ENCODE data around the gene NMNAT1. TPM values are rescaled to one million over a fixed set of nuclear protein-coding genes. Genes with fewer than 3 reads are reported as not detected.

NMNAT1 gene
- total RNA-seq, 1 donor from 2014 or later, result 11.0 TPM

GRCh38 chr1:9960706-9961562, 17.7 kb downstream of the NMNAT1 start:
- FAIRE-seq (no peak), DNase-seq (ENCODE audit: low read depth) (no peak)
- Histone ChIP-seq H2AFZ (ENCODE audit: low read depth, low read length) (no peak overlapping the region), H3K27ac (ENCODE audit: low read depth, low read length) (no peak overlapping the region), H3K36me3 (ENCODE audit: insufficient read depth, low read length) (no peaks in the 10 kb centered on the region), H3K4me2 (ENCODE audit: low read length) (no peak overlapping the region), H3K9me3 (ENCODE audit: insufficient read depth, low read depth, low read length) (no peaks in the 10 kb centered on the region), H3K9ac (ENCODE audit: low read length) (no peak overlapping the region), H4K20me1 (ENCODE audit: insufficient read depth, low read length) (no peaks in the 10 kb centered on the region), H3K4me3 (ENCODE audit: insufficient read depth, low read depth, low read length) (no peak overlapping the region), H3K27me3 (ENCODE audit: insufficient read depth, low read length) (no peaks in the 10 kb centered on the region), H3K4me1 (ENCODE audit: insufficient read depth, low read length) (no peaks in the 10 kb centered on the region), H3K79me2 (ENCODE audit: insufficient read depth, low read length) (no peaks in the 10 kb centered on the region)
- Mint-ChIP-seq H3K36me3 (ENCODE audit: low read depth, unreplicated experiment) (no peaks in the 10 kb centered on the region), H3K4me1 (ENCODE audit: low read depth, unreplicated experiment) (peaks cover 6% of the 10 kb centered on the region), H3K4me3 (ENCODE audit: unreplicated experiment) (no peak overlapping the region), H3K9me3 (ENCODE audit: unreplicated experiment) (no peaks in the 10 kb centered on the region), H3K27ac (ENCODE audit: unreplicated experiment) (no peak overlapping the region), H3K27me3 (ENCODE audit: low read depth, unreplicated experiment) (no peaks in the 10 kb centered on the region)
- TF ChIP-seq EZH2 (IDR thresholded peaks at IDR 0.05; ENCODE audit: insufficient read depth, low read length) (no peak), CTCF (IDR thresholded peaks at IDR 0.05; ENCODE audit: insufficient read depth, low read depth, low read length) (no peak)

- Histone ChIP-seq H3K27me3 (ENCODE audit: insufficient read depth, low read length) (no peaks in the 10 kb centered on the region), H3K4me2 (ENCODE audit: low read length) (no peak overlapping the region), H3K79me2 (ENCODE audit: insufficient read depth, low read length) (no peaks in the 10 kb centered on the region), H3K4me1 (ENCODE audit: insufficient read depth, low read length) (no peaks in the 10 kb centered on the region), H3K36me3 (ENCODE audit: insufficient read depth, low read length) (peaks cover 6% of the 10 kb centered on the region), H3K9me3 (ENCODE audit: insufficient read depth, low read depth, low read length) (no peaks in the 10 kb centered on the region), H3K9ac (ENCODE audit: low read length) (no peak overlapping the region), H3K4me3 (ENCODE audit: insufficient read depth, low read depth, low read length) (no peak overlapping the region), H4K20me1 (ENCODE audit: insufficient read depth, low read length) (no peaks in the 10 kb centered on the region), H2AFZ (ENCODE audit: low read depth, low read length) (no peak overlapping the region), H3K27ac (ENCODE audit: low read depth, low read length) (no peak overlapping the region)
- H3K4me3 Mint-ChIP-seq (ENCODE audit: unreplicated experiment), result no peak overlapping the region
- TF ChIP-seq CTCF (IDR thresholded peaks at IDR 0.05; ENCODE audit: insufficient read depth, low read depth, low read length) (no peak), EZH2 (IDR thresholded peaks at IDR 0.05; ENCODE audit: insufficient read depth, low read length) (no peak)
- no peak for DNase-seq (ENCODE audit: low read depth)
- FAIRE-seq, result no peak
- H3K27ac Mint-ChIP-seq (ENCODE audit: unreplicated experiment), result no peak overlapping the region
- no peaks in the 10 kb centered on the region for H3K4me1 Mint-ChIP-seq (ENCODE audit: low read depth, unreplicated experiment)
- no peaks in the 10 kb centered on the region for H3K27me3 Mint-ChIP-seq (ENCODE audit: low read depth, unreplicated experiment)
- no peaks in the 10 kb centered on the region for H3K9me3 Mint-ChIP-seq (ENCODE audit: unreplicated experiment)
- peaks cover 19% of the 10 kb centered on the region for H3K36me3 Mint-ChIP-seq (ENCODE audit: low read depth, unreplicated experiment)
These were observed 41.0 kb downstream of the NMNAT1 start for GRCh38 chr1:9984253-9984652.

GRCh38 chr1:9985001-9985400, 41.7 kb downstream of the NMNAT1 start:
- Mint-ChIP-seq H3K4me3 (ENCODE audit: unreplicated experiment) (no peak overlapping the region), H3K4me1 (ENCODE audit: low read depth, unreplicated experiment) (no peaks in the 10 kb centered on the region), H3K27me3 (ENCODE audit: low read depth, unreplicated experiment) (no peaks in the 10 kb centered on the region)

More at GRCh38 chr1:9985001-9985400, 41.7 kb downstream of the NMNAT1 start:
- H2AFZ ChIP-seq (ENCODE audit: low read depth, low read length), result no peak overlapping the region
- H4K20me1 ChIP-seq (ENCODE audit: insufficient read depth, low read length), result no peaks in the 10 kb centered on the region
- no peaks in the 10 kb centered on the region for H3K27me3 ChIP-seq (ENCODE audit: insufficient read depth, low read length)
- TF ChIP-seq CTCF (IDR thresholded peaks at IDR 0.05; ENCODE audit: insufficient read depth, low read depth, low read length), result no peak
- TF ChIP-seq EZH2 (IDR thresholded peaks at IDR 0.05; ENCODE audit: insufficient read depth, low read length), result no peak
- H3K36me3 ChIP-seq (ENCODE audit: insufficient read depth, low read length), result peaks cover 6% of the 10 kb centered on the region
- FAIRE-seq, result no peak
- H3K9me3 ChIP-seq (ENCODE audit: insufficient read depth, low read depth, low read length), result no peaks in the 10 kb centered on the region
- no peak overlapping the region for H3K4me2 ChIP-seq (ENCODE audit: low read length)
- Mint-ChIP-seq H3K9me3 (ENCODE audit: unreplicated experiment) (no peaks in the 10 kb centered on the region), H3K36me3 (ENCODE audit: low read depth, unreplicated experiment) (peaks cover 19% of the 10 kb centered on the region), H3K27ac (ENCODE audit: unreplicated experiment) (no peak overlapping the region)
- no peaks in the 10 kb centered on the region for H3K4me1 ChIP-seq (ENCODE audit: insufficient read depth, low read length)
- H3K4me3 ChIP-seq (ENCODE audit: insufficient read depth, low read depth, low read length), result no peak overlapping the region
- DNase-seq (ENCODE audit: low read depth), result no peak
- H3K79me2 ChIP-seq (ENCODE audit: insufficient read depth, low read length), result no peaks in the 10 kb centered on the region
- H3K27ac ChIP-seq (ENCODE audit: low read depth, low read length), result no peak overlapping the region
- no peak overlapping the region for H3K9ac ChIP-seq (ENCODE audit: low read length)

Measured in astrocyte (in vitro differentiated cells and primary cell).